Astrocyte (in vitro differentiated cells and primary cell): Measurements from ENCODE around the gene CCDC87.

ENCODE experiments used
- EZH2 ChIP-seq: IDR thresholded peaks from 2 replicates; pipeline ENCODE4 v1.6.1; 2012; ENCODE audit warnings: mild to moderate bottlenecking, low read length, inconsistent platforms; ENCODE audit not compliant: insufficient read depth
- TF ChIP-seq, protein P1 (sequence below): IDR thresholded peaks from 2 replicates; pipeline ENCODE4 v1.5.1; 2011; ENCODE audit warnings: low read depth, mild to moderate bottlenecking, inconsistent platforms, low read length, moderate library complexity; ENCODE audit not compliant: insufficient read depth

DNA sequence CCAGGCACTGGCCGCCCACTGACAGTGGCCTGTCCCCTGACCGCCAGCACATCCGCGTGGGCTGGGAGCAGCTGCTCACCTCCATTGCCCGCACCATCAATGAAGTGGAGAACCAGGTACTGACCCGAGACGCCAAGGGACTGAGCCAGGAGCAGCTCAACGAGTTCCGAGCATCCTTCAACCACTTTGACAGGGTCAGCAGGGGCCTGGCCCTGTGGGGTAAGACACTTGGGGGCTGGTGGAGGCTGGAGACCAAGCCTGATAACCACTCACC lies 31.0 kb downstream of the CCDC87 start:
- no peak for TF ChIP-seq EZH2
- TF ChIP-seq, protein P1, sequence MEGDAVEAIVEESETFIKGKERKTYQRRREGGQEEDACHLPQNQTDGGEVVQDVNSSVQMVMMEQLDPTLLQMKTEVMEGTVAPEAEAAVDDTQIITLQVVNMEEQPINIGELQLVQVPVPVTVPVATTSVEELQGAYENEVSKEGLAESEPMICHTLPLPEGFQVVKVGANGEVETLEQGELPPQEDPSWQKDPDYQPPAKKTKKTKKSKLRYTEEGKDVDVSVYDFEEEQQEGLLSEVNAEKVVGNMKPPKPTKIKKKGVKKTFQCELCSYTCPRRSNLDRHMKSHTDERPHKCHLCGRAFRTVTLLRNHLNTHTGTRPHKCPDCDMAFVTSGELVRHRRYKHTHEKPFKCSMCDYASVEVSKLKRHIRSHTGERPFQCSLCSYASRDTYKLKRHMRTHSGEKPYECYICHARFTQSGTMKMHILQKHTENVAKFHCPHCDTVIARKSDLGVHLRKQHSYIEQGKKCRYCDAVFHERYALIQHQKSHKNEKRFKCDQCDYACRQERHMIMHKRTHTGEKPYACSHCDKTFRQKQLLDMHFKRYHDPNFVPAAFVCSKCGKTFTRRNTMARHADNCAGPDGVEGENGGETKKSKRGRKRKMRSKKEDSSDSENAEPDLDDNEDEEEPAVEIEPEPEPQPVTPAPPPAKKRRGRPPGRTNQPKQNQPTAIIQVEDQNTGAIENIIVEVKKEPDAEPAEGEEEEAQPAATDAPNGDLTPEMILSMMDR: no peak
